ENCODE results near the gene GTPBP2.
"Not testable (repeated sequence)": the region's sequence is repeated elsewhere in the genome, so short reads cannot be mapped to it uniquely, and the experiment has no call there.

Gene GTPBP2

GRCh38 chr6:43613721-43614395, 15.2 kb downstream of the GTPBP2 start:
- no peak for DNase-seq (ENCODE audit: insufficient read length)
- no peak for FAIRE-seq

GRCh38 chr6:43610431-43610830, 18.6 kb downstream of the GTPBP2 start:
- DNase-seq (ENCODE audit: insufficient read length) (no peak), FAIRE-seq (no peak)
- TF ChIP-seq TAF1 (IDR thresholded peaks at IDR 0.05; ENCODE audit: borderline replicate concordance, low read depth, low read length) (no peak), POLR2AphosphoS5 (IDR thresholded peaks at IDR 0.05; ENCODE audit: low read depth, low read length) (no peak), POLR2A (IDR thresholded peaks at IDR 0.05; ENCODE audit: low read depth, low read length) (no peak)

More at GRCh38 chr6:43613721-43614395, 15.2 kb downstream of the GTPBP2 start:
- TF ChIP-seq POLR2AphosphoS5 (IDR thresholded peaks at IDR 0.05; ENCODE audit: low read depth, low read length) (no peak), POLR2A (IDR thresholded peaks at IDR 0.05; ENCODE audit: low read depth, low read length) (no peak), TAF1 (IDR thresholded peaks at IDR 0.05; ENCODE audit: borderline replicate concordance, low read depth, low read length) (no peak)

GRCh38 chr6:43609402-43609801, 19.7 kb downstream of the GTPBP2 start:
- TF ChIP-seq POLR2AphosphoS5 (IDR thresholded peaks at IDR 0.05; ENCODE audit: low read depth, low read length) = no peak
- no peak for TF ChIP-seq POLR2A (IDR thresholded peaks at IDR 0.05; ENCODE audit: low read depth, low read length)
- TF ChIP-seq TAF1 (IDR thresholded peaks at IDR 0.05; ENCODE audit: borderline replicate concordance, low read depth, low read length) = no peak
- FAIRE-seq = no peak

GRCh38 chr6:43608807-43609206, 20.3 kb downstream of the GTPBP2 start:
- FAIRE-seq (no peak), DNase-seq (ENCODE audit: insufficient read length) (no peak)
- no peak for TF ChIP-seq TAF1 (IDR thresholded peaks at IDR 0.05; ENCODE audit: borderline replicate concordance, low read depth, low read length)
- no peak for TF ChIP-seq POLR2A (IDR thresholded peaks at IDR 0.05; ENCODE audit: low read depth, low read length)
- no peak for TF ChIP-seq POLR2AphosphoS5 (IDR thresholded peaks at IDR 0.05; ENCODE audit: low read depth, low read length)

More at GRCh38 chr6:43609402-43609801, 19.7 kb downstream of the GTPBP2 start:
- DNase-seq (ENCODE audit: insufficient read length) = no peak

GRCh38 chr6:43608310-43608763, 20.7 kb downstream of the GTPBP2 start:
- no peak for DNase-seq (ENCODE audit: insufficient read length)
- TF ChIP-seq TAF1 (IDR thresholded peaks at IDR 0.05; ENCODE audit: borderline replicate concordance, low read depth, low read length) = no peak
- FAIRE-seq = peak; percentile 42

- DNase-seq (ENCODE audit: insufficient read length) = no peak
- TF ChIP-seq TAF1 (IDR thresholded peaks at IDR 0.05; ENCODE audit: borderline replicate concordance, low read depth, low read length) (no peak), POLR2AphosphoS5 (IDR thresholded peaks at IDR 0.05; ENCODE audit: low read depth, low read length) (no peak), POLR2A (IDR thresholded peaks at IDR 0.05; ENCODE audit: low read depth, low read length) (no peak)
- no peak for FAIRE-seq
Observed at GRCh38 chr6:43606019-43606418, 23.0 kb downstream of the GTPBP2 start.

GRCh38 chr6:43604174-43604573, 24.9 kb downstream of the GTPBP2 start:
- DNase-seq (ENCODE audit: insufficient read length) = no peak
- no peak for TF ChIP-seq POLR2A (IDR thresholded peaks at IDR 0.05; ENCODE audit: low read depth, low read length)
- no peak for TF ChIP-seq TAF1 (IDR thresholded peaks at IDR 0.05; ENCODE audit: borderline replicate concordance, low read depth, low read length)
- TF ChIP-seq POLR2AphosphoS5 (IDR thresholded peaks at IDR 0.05; ENCODE audit: low read depth, low read length) = no peak
- FAIRE-seq = no peak

- TF ChIP-seq POLR2AphosphoS5 (IDR thresholded peaks at IDR 0.05; ENCODE audit: low read depth, low read length) (no peak), POLR2A (IDR thresholded peaks at IDR 0.05; ENCODE audit: low read depth, low read length) (no peak), TAF1 (IDR thresholded peaks at IDR 0.05; ENCODE audit: borderline replicate concordance, low read depth, low read length) (no peak)
- FAIRE-seq = no peak
- no peak for DNase-seq (ENCODE audit: insufficient read length)
Observed at GRCh38 chr6:43600595-43600994, 28.5 kb downstream of the GTPBP2 start.

- FAIRE-seq (no peak), DNase-seq (ENCODE audit: insufficient read length) (no peak)
Observed at GRCh38 chr6:43593938-43594337, 35.1 kb downstream of the GTPBP2 start.

GRCh38 chr6:43589564-43589963, 39.5 kb downstream of the GTPBP2 start:
- not testable (repeated sequence) for DNase-seq (ENCODE audit: insufficient read length); FAIRE-seq

More at GRCh38 chr6:43593938-43594337, 35.1 kb downstream of the GTPBP2 start:
- TF ChIP-seq POLR2AphosphoS5 (IDR thresholded peaks at IDR 0.05; ENCODE audit: low read depth, low read length) (no peak), POLR2A (IDR thresholded peaks at IDR 0.05; ENCODE audit: low read depth, low read length) (no peak), TAF1 (IDR thresholded peaks at IDR 0.05; ENCODE audit: borderline replicate concordance, low read depth, low read length) (no peak)

GRCh38 chr6:43588194-43588593, 40.9 kb downstream of the GTPBP2 start:
- DNase-seq (ENCODE audit: insufficient read length) (no peak), FAIRE-seq (no peak)
- TF ChIP-seq POLR2A (IDR thresholded peaks at IDR 0.05; ENCODE audit: low read depth, low read length) (no peak), TAF1 (IDR thresholded peaks at IDR 0.05; ENCODE audit: borderline replicate concordance, low read depth, low read length) (no peak), POLR2AphosphoS5 (IDR thresholded peaks at IDR 0.05; ENCODE audit: low read depth, low read length) (no peak)

GRCh38 chr6:43584892-43585570, 44.0 kb downstream of the GTPBP2 start:
- TF ChIP-seq POLR2AphosphoS5 (IDR thresholded peaks at IDR 0.05; ENCODE audit: low read depth, low read length) = no peak
- no peak for TF ChIP-seq TAF1 (IDR thresholded peaks at IDR 0.05; ENCODE audit: borderline replicate concordance, low read depth, low read length)
- TF ChIP-seq POLR2A (IDR thresholded peaks at IDR 0.05; ENCODE audit: low read depth, low read length) = no peak
- DNase-seq (ENCODE audit: insufficient read length) (no peak), FAIRE-seq (no peak)
